Measurements from ENCODE around the gene NCOR1. TPM values are rescaled to one million over a fixed set of nuclear protein-coding genes. Genes with fewer than 3 reads are reported as not detected.
"Not testable (repeated sequence)": the region's sequence is repeated elsewhere in the genome, so short reads cannot be mapped to it uniquely, and the experiment has no call there.

The NCOR1 gene
- total RNA-seq, 5 donors from 2014 or later (not counting 1 experiment from before 2014, with no cell fraction given) = 134 to 173 (median 152) TPM

DNA sequence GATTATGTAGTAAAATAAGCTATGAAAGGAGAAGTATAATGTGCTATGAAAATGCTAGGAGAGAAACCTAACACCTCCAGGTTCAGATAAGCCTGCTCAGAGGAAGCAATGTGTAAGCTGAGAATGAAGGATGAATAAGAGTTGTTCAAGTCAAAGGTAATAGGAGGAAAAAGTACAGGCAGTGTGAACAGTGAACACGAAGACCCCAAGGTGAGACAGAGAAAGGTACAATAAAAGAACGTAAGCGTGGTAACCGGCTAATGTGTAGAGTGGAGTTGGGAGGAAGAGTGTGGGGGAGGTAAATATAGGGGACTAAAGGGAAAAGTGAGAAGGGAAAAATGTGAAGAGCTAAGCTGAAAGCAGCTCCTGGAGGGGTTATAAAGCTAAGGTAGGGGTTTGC lies 141.5 kb downstream of the NCOR1 start:
- H3K36me3 Mint-ChIP-seq = peaks cover 72% of the 10 kb centered on the region
- CTCF ChIA-PET = no interaction called here
- H3K27ac Mint-ChIP-seq = peak overlapping the region in 1 of 2 donors; percentile 24

DNA sequence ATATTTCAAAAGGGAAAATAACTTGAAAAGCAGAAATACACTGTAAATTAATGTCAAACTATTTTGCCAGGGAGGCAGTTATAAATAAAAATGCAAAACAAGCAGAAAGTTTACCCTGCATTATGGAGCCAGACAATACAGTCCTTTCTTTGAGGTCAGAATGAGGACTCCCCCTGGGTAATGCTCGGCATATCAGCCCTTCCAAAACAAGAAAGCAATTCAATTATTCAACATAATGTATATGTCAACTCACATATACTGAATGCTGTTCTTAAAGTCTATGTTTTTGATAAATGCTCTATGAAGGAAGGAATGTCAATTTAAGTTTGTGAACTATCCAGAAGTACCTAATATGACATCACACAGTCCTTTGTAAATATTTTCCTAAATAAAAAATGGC lies 143.3 kb downstream of the NCOR1 start:
- Mint-ChIP-seq H3K4me1 (no peaks in the 10 kb centered on the region), H3K27me3 (no peaks in the 10 kb centered on the region), H3K36me3 (peaks cover 76% of the 10 kb centered on the region), H3K9me3 (no peaks in the 10 kb centered on the region), H3K4me3 (no peak overlapping the region), H3K27ac (peak overlapping the region in 1 of 2 donors; percentile 41)
- Histone ChIP-seq H3K27me3 (replicated peaks in 1 of 2; ENCODE audit: control insufficient read depth in 2 of 2, extremely low read depth in 1 of 2, insufficient read depth in 2 of 2, low read length in 1 of 2) (no peaks in the 10 kb centered on the region), H3K4me3 (ENCODE audit: control insufficient read depth in 1 of 2, extremely low read depth in 1 of 2, low read length in 1 of 2) (no peak overlapping the region), H3K27ac (ENCODE audit: low read length) (no peak overlapping the region), H3K4me1 (ENCODE audit: control insufficient read depth in 1 of 2, extremely low read depth in 1 of 2, insufficient read depth in 2 of 2, low read length in 2 of 2) (no peaks in the 10 kb centered on the region), H3K9me3 (no peaks in the 10 kb centered on the region), H3K36me3 (ENCODE audit: control insufficient read depth in 2 of 2, extremely low read depth in 1 of 2, insufficient read depth in 1 of 2, low read length in 1 of 2) (peaks cover 6 to 79% of the 10 kb centered on the region in 2 donors)
- DNase-seq = no peak
- WGBS (ENCODE audit: insufficient coverage) = no CpG with 5 or more reads among the region's 1 CpG
- ChIA-PET POLR2A (no interaction called here), CTCF (no interaction called here)
- ATAC-seq (replicated peaks in 1 of 4) = no peak

More for the DNA sequence above, 141.5 kb downstream of the NCOR1 start:
- Histone ChIP-seq H3K36me3 (ENCODE audit: control insufficient read depth in 2 of 2, extremely low read depth in 1 of 2, insufficient read depth in 1 of 2, low read length in 1 of 2) (peaks cover 7 to 72% of the 10 kb centered on the region in 2 donors), H3K4me1 (ENCODE audit: control insufficient read depth in 1 of 2, extremely low read depth in 1 of 2, insufficient read depth in 2 of 2, low read length in 2 of 2) (no peaks in the 10 kb centered on the region), H3K27me3 (replicated peaks in 1 of 2; ENCODE audit: control insufficient read depth in 2 of 2, extremely low read depth in 1 of 2, insufficient read depth in 2 of 2, low read length in 1 of 2) (no peaks in the 10 kb centered on the region), H3K9me3 (no peaks in the 10 kb centered on the region), H3K27ac (ENCODE audit: low read length) (no peak overlapping the region), H3K4me3 (ENCODE audit: control insufficient read depth in 1 of 2, extremely low read depth in 1 of 2, low read length in 1 of 2) (no peak overlapping the region)
- Mint-ChIP-seq H3K4me1 (no peaks in the 10 kb centered on the region), H3K4me3 (no peak overlapping the region), H3K27me3 (no peaks in the 10 kb centered on the region), H3K9me3 (no peaks in the 10 kb centered on the region)
- no peak for DNase-seq
- POLR2A ChIA-PET = no interaction called here
- 97% methylated on average over 4 of the region's 4 CpGs for WGBS (ENCODE audit: insufficient coverage)
- no peak for ATAC-seq (replicated peaks in 1 of 4)

DNA sequence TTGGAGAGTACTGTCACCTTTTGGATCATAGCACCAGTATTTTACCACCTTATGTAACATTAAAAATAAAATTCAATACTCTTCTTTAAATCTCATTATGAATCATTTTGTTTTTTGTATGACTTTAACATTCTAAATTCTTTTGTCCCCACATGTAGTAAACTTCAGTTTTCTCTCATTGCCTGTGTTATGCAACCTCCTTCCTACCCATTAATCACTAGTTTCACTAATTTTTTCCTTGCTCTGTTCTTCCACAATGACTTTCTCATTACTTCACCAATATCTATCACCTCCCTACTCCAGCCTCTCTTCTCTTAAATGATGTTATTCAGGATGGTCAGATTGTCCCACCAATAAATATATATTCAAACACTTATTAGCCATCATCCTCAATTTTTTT lies 147.0 kb downstream of the NCOR1 start:
- Mint-ChIP-seq H3K27ac (peak overlapping the region; percentile 3 to 46), H3K4me3 (no peak overlapping the region), H3K36me3 (peaks cover 80% of the 10 kb centered on the region), H3K9me3 (no peaks in the 10 kb centered on the region), H3K4me1 (no peaks in the 10 kb centered on the region), H3K27me3 (no peaks in the 10 kb centered on the region)
- ChIA-PET POLR2A (no interaction called here), CTCF (no interaction called here)
- Histone ChIP-seq H3K4me1 (ENCODE audit: control insufficient read depth in 1 of 2, extremely low read depth in 1 of 2, insufficient read depth in 2 of 2, low read length in 2 of 2) (no peaks in the 10 kb centered on the region), H3K36me3 (ENCODE audit: control insufficient read depth in 2 of 2, extremely low read depth in 1 of 2, insufficient read depth in 1 of 2, low read length in 1 of 2) (peaks cover 9 to 84% of the 10 kb centered on the region in 2 donors), H3K4me3 (ENCODE audit: control insufficient read depth in 1 of 2, extremely low read depth in 1 of 2, low read length in 1 of 2) (no peak overlapping the region), H3K27ac (ENCODE audit: low read length) (no peak overlapping the region), H3K27me3 (replicated peaks in 1 of 2; ENCODE audit: control insufficient read depth in 2 of 2, extremely low read depth in 1 of 2, insufficient read depth in 2 of 2, low read length in 1 of 2) (no peaks in the 10 kb centered on the region), H3K9me3 (no peaks in the 10 kb centered on the region)
- ATAC-seq (replicated peaks in 1 of 4) (no peak), DNase-seq (no peak)

DNA sequence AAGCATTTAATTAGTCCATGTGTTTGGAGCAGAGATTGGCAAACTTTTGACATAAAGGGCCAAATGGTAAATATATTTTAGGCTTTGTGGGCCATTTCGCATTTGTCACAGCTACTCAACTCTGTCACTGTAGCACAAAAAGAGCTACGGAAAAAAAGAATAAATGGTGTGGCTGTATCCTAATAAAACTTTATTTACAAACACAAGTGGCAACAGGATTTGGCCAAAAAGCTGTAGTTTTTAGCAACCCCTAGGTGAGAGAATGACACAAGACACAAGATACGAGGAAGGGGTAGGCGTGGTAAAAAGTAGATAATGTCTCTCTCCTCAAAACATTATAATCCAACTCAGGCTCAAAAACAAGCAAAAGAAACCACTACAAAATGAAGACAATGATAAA lies 149.2 kb downstream of the NCOR1 start:
- POLR2A ChIA-PET = no interaction called here
- H3K27ac ChIP-seq (ENCODE audit: low read length) = no peak overlapping the region
- no peaks in the 10 kb centered on the region for H3K27me3 ChIP-seq (replicated peaks in 1 of 2; ENCODE audit: control insufficient read depth in 2 of 2, extremely low read depth in 1 of 2, insufficient read depth in 2 of 2, low read length in 1 of 2)
- CTCF ChIA-PET = no interaction called here
- DNase-seq = no peak
- H3K4me1 ChIP-seq (ENCODE audit: control insufficient read depth in 1 of 2, extremely low read depth in 1 of 2, insufficient read depth in 2 of 2, low read length in 2 of 2) = no peaks in the 10 kb centered on the region
- no peak overlapping the region for H3K4me3 ChIP-seq (ENCODE audit: control insufficient read depth in 1 of 2, extremely low read depth in 1 of 2, low read length in 1 of 2)
- no peaks in the 10 kb centered on the region for H3K9me3 ChIP-seq
- H3K4me1 Mint-ChIP-seq = no peaks in the 10 kb centered on the region
- peaks cover 9 to 94% of the 10 kb centered on the region in 2 donors for H3K36me3 ChIP-seq (ENCODE audit: control insufficient read depth in 2 of 2, extremely low read depth in 1 of 2, insufficient read depth in 1 of 2, low read length in 1 of 2)
- H3K27me3 Mint-ChIP-seq = no peaks in the 10 kb centered on the region
- no peaks in the 10 kb centered on the region for H3K9me3 Mint-ChIP-seq
- H3K4me3 Mint-ChIP-seq = no peak overlapping the region
- peak overlapping the region in 1 of 2 donors; percentile 59 for H3K27ac Mint-ChIP-seq
- ATAC-seq (replicated peaks in 1 of 4) = no peak
- WGBS (ENCODE audit: insufficient coverage) = no CpG with 5 or more reads among the region's 4 CpGs
- H3K36me3 Mint-ChIP-seq = peaks cover 81% of the 10 kb centered on the region

DNA sequence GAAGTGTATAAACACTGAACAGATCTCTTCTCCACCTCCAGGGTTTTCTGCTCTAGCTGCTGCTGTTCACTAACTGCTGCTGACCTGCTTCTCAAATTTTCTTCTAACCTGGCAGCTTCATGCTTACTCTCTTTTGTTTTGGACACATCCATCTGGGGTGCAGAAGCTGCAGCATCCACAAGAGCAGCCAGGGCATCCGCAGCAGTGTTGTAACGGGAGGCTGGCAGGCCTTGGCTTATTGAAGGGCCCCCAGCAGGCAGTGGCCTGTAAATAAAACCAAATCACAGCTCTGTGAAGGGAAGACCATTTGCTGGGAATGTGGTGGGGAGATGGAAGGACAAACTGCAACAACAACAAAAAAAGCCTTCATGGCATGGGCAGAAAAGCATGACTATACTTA lies 153.7 kb downstream of the NCOR1 start:
- Mint-ChIP-seq H3K4me3 (no peak overlapping the region), H3K27ac (peak overlapping the region; percentile 28 to 40), H3K36me3 (peaks cover 73% of the 10 kb centered on the region), H3K27me3 (no peaks in the 10 kb centered on the region), H3K4me1 (peaks cover 0 to 5% (median 0%) of the 10 kb centered on the region in 3 donors), H3K9me3 (no peaks in the 10 kb centered on the region)
- Histone ChIP-seq H3K4me3 (ENCODE audit: control insufficient read depth in 1 of 2, extremely low read depth in 1 of 2, low read length in 1 of 2) (no peak overlapping the region), H3K4me1 (ENCODE audit: control insufficient read depth in 1 of 2, extremely low read depth in 1 of 2, insufficient read depth in 2 of 2, low read length in 2 of 2) (no peaks in the 10 kb centered on the region), H3K27me3 (replicated peaks in 1 of 2; ENCODE audit: control insufficient read depth in 2 of 2, extremely low read depth in 1 of 2, insufficient read depth in 2 of 2, low read length in 1 of 2) (no peaks in the 10 kb centered on the region), H3K9me3 (no peaks in the 10 kb centered on the region), H3K27ac (ENCODE audit: low read length) (no peak overlapping the region), H3K36me3 (ENCODE audit: control insufficient read depth in 2 of 2, extremely low read depth in 1 of 2, insufficient read depth in 1 of 2, low read length in 1 of 2) (peaks cover 3 to 86% of the 10 kb centered on the region in 2 donors)
- ATAC-seq (replicated peaks in 1 of 4) (no peak), DNase-seq (no peak)
- CTCF ChIA-PET = no interaction called here
- POLR2A ChIA-PET = interaction anchor here in 1 of 2 donors (0.6 kb wide), 1 partner anchor 1117 kb away, joined by 6 read pairs; no protein-coding TSS in a partner anchor
- WGBS (ENCODE audit: insufficient coverage) = 100% methylated on average over 2 of the region's 2 CpGs

DNA sequence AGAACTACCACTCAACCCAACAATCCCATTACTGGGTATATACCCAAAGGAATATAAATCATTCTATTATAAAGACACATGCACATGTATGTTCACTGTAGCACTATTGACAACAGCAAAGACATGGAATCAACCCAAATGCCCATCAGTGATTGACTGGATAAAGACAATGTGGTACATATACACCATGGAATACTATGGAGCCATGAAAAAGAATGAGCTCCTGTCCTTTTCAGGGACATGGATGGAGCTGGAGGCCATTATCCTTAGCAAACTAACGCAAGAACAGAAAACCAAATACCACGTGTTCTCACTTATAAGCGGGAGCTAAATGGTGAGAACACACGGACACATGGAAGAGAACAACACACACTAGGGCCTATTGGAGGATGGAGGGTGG lies 160.2 kb downstream of the NCOR1 start:
- CTCF ChIA-PET; H3K4me3 Mint-ChIP-seq; H3K4me1 ChIP-seq (ENCODE audit: control insufficient read depth in 1 of 2, extremely low read depth in 1 of 2, insufficient read depth in 2 of 2, low read length in 2 of 2); H3K9me3 ChIP-seq; H3K27me3 Mint-ChIP-seq; H3K27me3 ChIP-seq (replicated peaks in 1 of 2; ENCODE audit: control insufficient read depth in 2 of 2, extremely low read depth in 1 of 2, insufficient read depth in 2 of 2, low read length in 1 of 2); ATAC-seq (replicated peaks in 1 of 4); H3K4me3 ChIP-seq (ENCODE audit: control insufficient read depth in 1 of 2, extremely low read depth in 1 of 2, low read length in 1 of 2); H3K27ac ChIP-seq (ENCODE audit: low read length); H3K9me3 Mint-ChIP-seq; POLR2A ChIA-PET; DNase-seq: not testable (repeated sequence)
- peaks cover 60% of the 10 kb centered on the region for H3K36me3 Mint-ChIP-seq
- H3K36me3 ChIP-seq (ENCODE audit: control insufficient read depth in 2 of 2, extremely low read depth in 1 of 2, insufficient read depth in 1 of 2, low read length in 1 of 2) = peaks cover 5 to 52% of the 10 kb centered on the region in 2 donors
- H3K27ac Mint-ChIP-seq = peak overlapping the region in 1 of 2 donors; percentile 27
- peaks cover 14 to 31% (median 16%) of the 10 kb centered on the region in 3 donors for H3K4me1 Mint-ChIP-seq
- WGBS (ENCODE audit: insufficient coverage) = no CpG with 5 or more reads among the region's 4 CpGs

DNA sequence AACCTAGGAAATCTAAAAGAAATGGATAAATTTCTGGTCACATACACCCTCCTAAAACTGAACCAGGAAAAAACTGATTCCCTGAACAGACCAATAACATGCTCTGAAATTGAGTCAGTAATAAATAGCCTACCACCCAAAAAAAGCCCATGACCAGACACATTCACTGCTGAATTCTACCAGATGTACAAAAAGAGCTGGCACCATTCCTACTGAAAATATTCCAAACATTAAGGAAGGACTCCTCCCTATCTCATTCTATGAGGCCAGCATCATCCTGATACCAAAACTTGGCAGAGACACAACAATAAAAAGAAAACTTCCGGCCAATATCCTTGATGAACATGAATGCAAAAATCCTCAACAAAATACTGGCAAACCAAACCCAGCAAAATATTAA lies 162.8 kb downstream of the NCOR1 start:
- H3K27ac ChIP-seq (ENCODE audit: low read length) = no peak overlapping the region
- H3K4me1 ChIP-seq (ENCODE audit: control insufficient read depth in 1 of 2, extremely low read depth in 1 of 2, insufficient read depth in 2 of 2, low read length in 2 of 2) = no peaks in the 10 kb centered on the region
- H3K36me3 ChIP-seq (ENCODE audit: control insufficient read depth in 2 of 2, extremely low read depth in 1 of 2, insufficient read depth in 1 of 2, low read length in 1 of 2) = peaks cover 5 to 52% of the 10 kb centered on the region in 2 donors
- H3K27me3 ChIP-seq (replicated peaks in 1 of 2; ENCODE audit: control insufficient read depth in 2 of 2, extremely low read depth in 1 of 2, insufficient read depth in 2 of 2, low read length in 1 of 2) = no peaks in the 10 kb centered on the region
- H3K4me1 Mint-ChIP-seq = peaks cover 14 to 26% (median 16%) of the 10 kb centered on the region in 3 donors
- H3K36me3 Mint-ChIP-seq = peaks cover 54% of the 10 kb centered on the region
- H3K27ac Mint-ChIP-seq = peak overlapping the region in 1 of 2 donors; percentile 58
- WGBS (ENCODE audit: insufficient coverage) = 100% methylated on average over 1 of the region's 1 CpG
- no peak overlapping the region for H3K4me3 ChIP-seq (ENCODE audit: control insufficient read depth in 1 of 2, extremely low read depth in 1 of 2, low read length in 1 of 2)
- POLR2A ChIA-PET = interaction anchor here in 1 of 2 donors (0.7 kb wide), 1 partner anchor 15 kb away, joined by 9 read pairs; no protein-coding TSS in a partner anchor
- no peak for ATAC-seq (replicated peaks in 1 of 4)
- CTCF ChIA-PET = no interaction called here
- H3K9me3 ChIP-seq = no peaks in the 10 kb centered on the region
- no peaks in the 10 kb centered on the region for H3K27me3 Mint-ChIP-seq
- no peaks in the 10 kb centered on the region for H3K9me3 Mint-ChIP-seq
- no peak for DNase-seq
- no peak overlapping the region for H3K4me3 Mint-ChIP-seq
